Stimulated activated CD8-positive, alpha-beta memory T cell treated with anti-CD3 and anti-CD28 coated beads, Interleukin-12 subunit alpha, Interleukin-12 subunit beta, amount 100 ng/mL, for 1 hour (primary cell): ENCODE results near the gene DDR1.
A peak's percentile ranks its signal among the peaks of the same experiment; 100 is the strongest.
"Not testable (repeated sequence)": the region's sequence is repeated elsewhere in the genome, so short reads cannot be mapped to it uniquely, and the experiment has no call there.

ENCODE experiments used
- DNase-seq: peaks from one replicate; pipeline ENCODE4 v3.0.0-alpha.2; 2020; ENCODE audit warnings: low read depth

Gene DDR1

GRCh38 chr6:30854285-30855040 lies 29.9 kb upstream of the DDR1 start:
- DNase-seq: no peak

- no peak for DNase-seq
Observed at GRCh38 chr6:30855429-30856075, 28.8 kb upstream of the DDR1 start.

- DNase-seq: no peak
Observed at GRCh38 chr6:30857112-30857511, 27.2 kb upstream of the DDR1 start.

GRCh38 chr6:30857549-30857948 lies 26.8 kb upstream of the DDR1 start:
- DNase-seq: no peak

GRCh38 chr6:30859726-30860125 lies 24.6 kb upstream of the DDR1 start:
- not testable (repeated sequence) for DNase-seq

- no peak for DNase-seq
Observed at GRCh38 chr6:30861257-30862048, 22.9 kb upstream of the DDR1 start.

- no peak for DNase-seq
Observed at GRCh38 chr6:30862156-30862875, 22.0 kb upstream of the DDR1 start.

GRCh38 chr6:30864325-30864724 lies 20.0 kb upstream of the DDR1 start:
- no peak for DNase-seq

- DNase-seq: not testable (repeated sequence)
Observed at GRCh38 chr6:30869241-30869749, 15.0 kb upstream of the DDR1 start.

- no peak for DNase-seq
Observed at GRCh38 chr6:30870546-30870945, 13.8 kb upstream of the DDR1 start.

- no peak for DNase-seq
Observed at GRCh38 chr6:30871592-30872183, 12.6 kb upstream of the DDR1 start.

- no peak for DNase-seq
Observed at GRCh38 chr6:30873137-30873640, 11.1 kb upstream of the DDR1 start.

- not testable (repeated sequence) for DNase-seq
Observed at GRCh38 chr6:30873795-30874194, 10.5 kb upstream of the DDR1 start.

GRCh38 chr6:30875244-30876038 lies 8.9 kb upstream of the DDR1 start:
- DNase-seq: no peak

GRCh38 chr6:30876039-30876730 lies 8.1 kb upstream of the DDR1 start:
- no peak for DNase-seq

GRCh38 chr6:30877419-30878262 lies 6.7 kb upstream of the DDR1 start:
- DNase-seq: peak; percentile 58

GRCh38 chr6:30879684-30880427 lies 4.5 kb upstream of the DDR1 start:
- DNase-seq: no peak

GRCh38 chr6:30880698-30881252 lies 3.5 kb upstream of the DDR1 start:
- DNase-seq: no peak
